Measurements from ENCODE around the gene NBAS. TPM values are rescaled to one million over a fixed set of nuclear protein-coding genes. Genes with fewer than 3 reads are reported as not detected.

Gene NBAS
- polyA plus RNA-seq, 1 donor = 55.8 TPM

GRCh38 chr2:15355386-15355785 is 205.7 kb downstream of the NBAS start:
- Histone ChIP-seq H3K27me3 (ENCODE audit: control insufficient read depth, insufficient read depth, low read length) (no peaks in the 10 kb centered on the region), H3K4me1 (ENCODE audit: control insufficient read depth, insufficient read depth, low read length) (no peaks in the 10 kb centered on the region), H3K9me3 (ENCODE audit: control insufficient read depth, low read depth, low read length) (no peaks in the 10 kb centered on the region), H3K27ac (ENCODE audit: low read length) (no peak overlapping the region), H3K36me3 (ENCODE audit: control insufficient read depth, insufficient read depth, low read length) (peaks cover 33% of the 10 kb centered on the region), H3K4me3 (ENCODE audit: low read length) (no peak overlapping the region)
- WGBS (ENCODE audit: insufficient coverage, low lambda C conversion rate) = no CpG with 5 or more reads among the region's 3 CpGs
- no peak for DNase-seq

- DNase-seq = no peak
- Histone ChIP-seq H3K9me3 (ENCODE audit: control insufficient read depth, low read depth, low read length) (no peaks in the 10 kb centered on the region), H3K4me1 (ENCODE audit: control insufficient read depth, insufficient read depth, low read length) (no peaks in the 10 kb centered on the region), H3K27me3 (ENCODE audit: control insufficient read depth, insufficient read depth, low read length) (no peaks in the 10 kb centered on the region), H3K4me3 (ENCODE audit: low read length) (no peak overlapping the region), H3K27ac (ENCODE audit: low read length) (no peak overlapping the region), H3K36me3 (ENCODE audit: control insufficient read depth, insufficient read depth, low read length) (peaks cover 33% of the 10 kb centered on the region)
- WGBS (ENCODE audit: insufficient coverage, low lambda C conversion rate) = no CpG with 5 or more reads among the region's 1 CpG
These were observed 206.4 kb downstream of the NBAS start for GRCh38 chr2:15354596-15355366.

GRCh38 chr2:15352363-15352762 is 208.8 kb downstream of the NBAS start:
- Histone ChIP-seq H3K4me1 (ENCODE audit: control insufficient read depth, insufficient read depth, low read length) (no peaks in the 10 kb centered on the region), H3K27ac (ENCODE audit: low read length) (no peak overlapping the region), H3K4me3 (ENCODE audit: low read length) (no peak overlapping the region), H3K36me3 (ENCODE audit: control insufficient read depth, insufficient read depth, low read length) (peaks cover 29% of the 10 kb centered on the region), H3K27me3 (ENCODE audit: control insufficient read depth, insufficient read depth, low read length) (no peaks in the 10 kb centered on the region), H3K9me3 (ENCODE audit: control insufficient read depth, low read depth, low read length) (no peaks in the 10 kb centered on the region)
- WGBS (ENCODE audit: insufficient coverage, low lambda C conversion rate) = 100% methylated on average over 2 of the region's 11 CpGs
- DNase-seq = no peak

GRCh38 chr2:15348636-15349035 is 212.5 kb downstream of the NBAS start:
- WGBS (ENCODE audit: insufficient coverage, low lambda C conversion rate) = 92% methylated on average over 5 of the region's 5 CpGs
- no peak overlapping the region for H3K27ac ChIP-seq (ENCODE audit: low read length)

GRCh38 chr2:15348045-15348444 is 213.1 kb downstream of the NBAS start:
- H3K4me1 ChIP-seq (ENCODE audit: control insufficient read depth, insufficient read depth, low read length) = no peaks in the 10 kb centered on the region
- no peaks in the 10 kb centered on the region for H3K27me3 ChIP-seq (ENCODE audit: control insufficient read depth, insufficient read depth, low read length)
- H3K9me3 ChIP-seq (ENCODE audit: control insufficient read depth, low read depth, low read length) = no peaks in the 10 kb centered on the region
- no peak for DNase-seq
- peaks cover 19% of the 10 kb centered on the region for H3K36me3 ChIP-seq (ENCODE audit: control insufficient read depth, insufficient read depth, low read length)
- WGBS (ENCODE audit: insufficient coverage, low lambda C conversion rate) = 87% methylated on average over 3 of the region's 4 CpGs
- no peak overlapping the region for H3K27ac ChIP-seq (ENCODE audit: low read length)
- H3K4me3 ChIP-seq (ENCODE audit: low read length) = no peak overlapping the region

More at GRCh38 chr2:15348636-15349035, 212.5 kb downstream of the NBAS start:
- Histone ChIP-seq H3K4me3 (ENCODE audit: low read length) (no peak overlapping the region), H3K9me3 (ENCODE audit: control insufficient read depth, low read depth, low read length) (no peaks in the 10 kb centered on the region), H3K4me1 (ENCODE audit: control insufficient read depth, insufficient read depth, low read length) (no peaks in the 10 kb centered on the region), H3K27me3 (ENCODE audit: control insufficient read depth, insufficient read depth, low read length) (no peaks in the 10 kb centered on the region), H3K36me3 (ENCODE audit: control insufficient read depth, insufficient read depth, low read length) (peaks cover 19% of the 10 kb centered on the region)
- no peak for DNase-seq

- no peak overlapping the region for H3K4me3 ChIP-seq (ENCODE audit: low read length)
- no CpG with 5 or more reads among the region's 1 CpG for WGBS (ENCODE audit: insufficient coverage, low lambda C conversion rate)
- no peak for DNase-seq
- H3K36me3 ChIP-seq (ENCODE audit: control insufficient read depth, insufficient read depth, low read length) = peaks cover 8% of the 10 kb centered on the region
- H3K27ac ChIP-seq (ENCODE audit: low read length) = no peak overlapping the region
- no peaks in the 10 kb centered on the region for H3K4me1 ChIP-seq (ENCODE audit: control insufficient read depth, insufficient read depth, low read length)
- no peaks in the 10 kb centered on the region for H3K27me3 ChIP-seq (ENCODE audit: control insufficient read depth, insufficient read depth, low read length)
- no peaks in the 10 kb centered on the region for H3K9me3 ChIP-seq (ENCODE audit: control insufficient read depth, low read depth, low read length)
These were observed 214.5 kb downstream of the NBAS start for GRCh38 chr2:15346624-15347023.

- H3K9me3 ChIP-seq (ENCODE audit: control insufficient read depth, low read depth, low read length) = no peaks in the 10 kb centered on the region
- DNase-seq = no peak
- H3K4me1 ChIP-seq (ENCODE audit: control insufficient read depth, insufficient read depth, low read length) = no peaks in the 10 kb centered on the region
- no peak overlapping the region for H3K27ac ChIP-seq (ENCODE audit: low read length)
- no CpG with 5 or more reads among the region's 1 CpG for WGBS (ENCODE audit: insufficient coverage, low lambda C conversion rate)
- peaks cover 17% of the 10 kb centered on the region for H3K36me3 ChIP-seq (ENCODE audit: control insufficient read depth, insufficient read depth, low read length)
- no peak overlapping the region for H3K4me3 ChIP-seq (ENCODE audit: low read length)
- no peaks in the 10 kb centered on the region for H3K27me3 ChIP-seq (ENCODE audit: control insufficient read depth, insufficient read depth, low read length)
These were observed 223.0 kb downstream of the NBAS start for GRCh38 chr2:15337996-15338666.

GRCh38 chr2:15334644-15335326 is 226.3 kb downstream of the NBAS start:
- peaks cover 17% of the 10 kb centered on the region for H3K36me3 ChIP-seq (ENCODE audit: control insufficient read depth, insufficient read depth, low read length)
- H3K27ac ChIP-seq (ENCODE audit: low read length) = no peak overlapping the region
- WGBS (ENCODE audit: insufficient coverage, low lambda C conversion rate) = no CpG with 5 or more reads among the region's 5 CpGs
- DNase-seq = no peak
- no peak overlapping the region for H3K4me3 ChIP-seq (ENCODE audit: low read length)
- no peaks in the 10 kb centered on the region for H3K4me1 ChIP-seq (ENCODE audit: control insufficient read depth, insufficient read depth, low read length)
- no peaks in the 10 kb centered on the region for H3K9me3 ChIP-seq (ENCODE audit: control insufficient read depth, low read depth, low read length)
- no peaks in the 10 kb centered on the region for H3K27me3 ChIP-seq (ENCODE audit: control insufficient read depth, insufficient read depth, low read length)

GRCh38 chr2:15331787-15332186 is 229.3 kb downstream of the NBAS start:
- H3K27ac ChIP-seq (ENCODE audit: low read length) = no peak overlapping the region
- H3K27me3 ChIP-seq (ENCODE audit: control insufficient read depth, insufficient read depth, low read length) = no peaks in the 10 kb centered on the region
- no peaks in the 10 kb centered on the region for H3K9me3 ChIP-seq (ENCODE audit: control insufficient read depth, low read depth, low read length)
- H3K4me3 ChIP-seq (ENCODE audit: low read length) = no peak overlapping the region
- no peaks in the 10 kb centered on the region for H3K4me1 ChIP-seq (ENCODE audit: control insufficient read depth, insufficient read depth, low read length)
- no peak for DNase-seq
- H3K36me3 ChIP-seq (ENCODE audit: control insufficient read depth, insufficient read depth, low read length) = peaks cover 23% of the 10 kb centered on the region
- WGBS (ENCODE audit: insufficient coverage, low lambda C conversion rate) = no CpG with 5 or more reads among the region's 2 CpGs

GRCh38 chr2:15325296-15325695 is 235.8 kb downstream of the NBAS start:
- WGBS (ENCODE audit: insufficient coverage, low lambda C conversion rate) = no CpG with 5 or more reads among the region's 1 CpG
- Histone ChIP-seq H3K27ac (ENCODE audit: low read length) (no peak overlapping the region), H3K4me1 (ENCODE audit: control insufficient read depth, insufficient read depth, low read length) (no peaks in the 10 kb centered on the region), H3K4me3 (ENCODE audit: low read length) (no peak overlapping the region), H3K36me3 (ENCODE audit: control insufficient read depth, insufficient read depth, low read length) (peaks cover 24% of the 10 kb centered on the region), H3K27me3 (ENCODE audit: control insufficient read depth, insufficient read depth, low read length) (no peaks in the 10 kb centered on the region), H3K9me3 (ENCODE audit: control insufficient read depth, low read depth, low read length) (no peaks in the 10 kb centered on the region)
- no peak for DNase-seq
